Stimulated activated CD8-positive, alpha-beta memory T cell treated with anti-CD3 and anti-CD28 coated beads, Interleukin-12 subunit alpha, Interleukin-12 subunit beta, amount 100 ng/mL, for 4 hours (primary cell): ENCODE results near the gene ARHGEF6.

Source experiments
- DNase-seq: peaks from one replicate; pipeline ENCODE4 v3.0.0-alpha.2; 2020; ENCODE audit warnings: low read depth

The ARHGEF6 gene

GRCh38 chrX:136647677-136648360, 132.9 kb downstream of the ARHGEF6 start, which contains the start of gene CD40LG:
Gene CD40LG (plus strand): TSS chrX:136648158. CDS start chrX:136648249, 91 bp downstream.
- no peak for DNase-seq

GRCh38 chrX:136646602-136647239, 134.0 kb downstream of the ARHGEF6 start:
- no peak for DNase-seq

- DNase-seq, result no peak
Observed at GRCh38 chrX:136643243-136643642, 137.5 kb downstream of the ARHGEF6 start.

- no peak for DNase-seq
Observed at GRCh38 chrX:136639506-136640176, 141.1 kb downstream of the ARHGEF6 start.

GRCh38 chrX:136636121-136636520, 144.6 kb downstream of the ARHGEF6 start:
- no peak for DNase-seq

GRCh38 chrX:136635235-136635634, 145.5 kb downstream of the ARHGEF6 start:
- DNase-seq, result no peak

- DNase-seq, result no peak
Observed at GRCh38 chrX:136630881-136631280, 149.9 kb downstream of the ARHGEF6 start.

- DNase-seq, result no peak
Observed at GRCh38 chrX:136629084-136629750, 151.5 kb downstream of the ARHGEF6 start.

GRCh38 chrX:136627409-136627808, 153.3 kb downstream of the ARHGEF6 start:
- no peak for DNase-seq

- DNase-seq, result no peak
Observed at GRCh38 chrX:136626891-136627290, 153.8 kb downstream of the ARHGEF6 start.

GRCh38 chrX:136626237-136626636, 154.5 kb downstream of the ARHGEF6 start:
- DNase-seq, result no peak

- DNase-seq, result no peak
Observed at GRCh38 chrX:136625246-136625645, 155.5 kb downstream of the ARHGEF6 start.

GRCh38 chrX:136623396-136623795, 157.3 kb downstream of the ARHGEF6 start:
- DNase-seq, result no peak

- DNase-seq, result no peak
Observed at GRCh38 chrX:136622568-136622967, 158.2 kb downstream of the ARHGEF6 start.

GRCh38 chrX:136620780-136621179, 160.0 kb downstream of the ARHGEF6 start:
- DNase-seq, result no peak

GRCh38 chrX:136619899-136620505, 160.7 kb downstream of the ARHGEF6 start:
- no peak for DNase-seq

GRCh38 chrX:136616987-136617685, 163.6 kb downstream of the ARHGEF6 start:
- no peak for DNase-seq
